GM23338 (cell line): ENCODE results near the gene PSIP1. TPM values are rescaled to one million over a fixed set of nuclear protein-coding genes. Genes with fewer than 3 reads are reported as not detected.
A peak's percentile ranks its signal among the peaks of the same experiment; 100 is the strongest.

Experiments used
- ATAC-seq: fragments of 200-7000 bp; cut with Tn5 transposase; 3 replicates; pipeline ENCODE4 v1.9.1; 2020
- DNase-seq: peaks from one replicate; pipeline ENCODE4 v3.0.0-alpha.2; 2015; ENCODE audit warnings: low spot score
- H2AFZ ChIP-seq: fragments of 200-600 bp; sonication (generic); 2 replicates; pipeline ENCODE4 v1.8.0; 2016; ENCODE audit warnings: antibody characterized with exemption, mild to moderate bottlenecking, moderate library complexity
- H3F3A ChIP-seq: fragments of 200-600 bp; sonication (generic); replicated peaks from 2 replicates; pipeline ENCODE4 v1.8.0; 2017; ENCODE audit warnings: antibody characterized with exemption, mixed run types, low read depth
- H3K27ac ChIP-seq: fragments of 200-600 bp; sonication (generic); 2 replicates; pipeline ENCODE4 v1.6.1; 2016; ENCODE audit warnings: low read depth
- H3K27me3 ChIP-seq: fragments of 200-600 bp; sonication (generic); 2 replicates; pipeline ENCODE4 v1.8.0; 2016; ENCODE audit warnings: mild to moderate bottlenecking, mixed run types, moderate library complexity; ENCODE audit not compliant: insufficient read depth
- H3K36me3 ChIP-seq: fragments of 200-600 bp; sonication (generic); 2 replicates; pipeline ENCODE4 v1.8.0; 2016; ENCODE audit warnings: mild to moderate bottlenecking; ENCODE audit not compliant: insufficient read depth
- H3K4me1 ChIP-seq: fragments of 200-600 bp; sonication (generic); 2 replicates; pipeline ENCODE4 v1.8.0; 2016; ENCODE audit warnings: mild to moderate bottlenecking, moderate library complexity; ENCODE audit not compliant: insufficient read depth
- H3K4me2 ChIP-seq: fragments of 200-600 bp; sonication (generic); 2 replicates; pipeline ENCODE4 v1.7.1; 2017; ENCODE audit warnings: mixed run types
- H3K4me3 ChIP-seq: fragments of 200-600 bp; sonication (generic); 2 replicates; pipeline ENCODE4 v1.6.1; 2016; ENCODE audit warnings: mixed run types
- H3K79me2 ChIP-seq: fragments of 200-600 bp; sonication (generic); replicated peaks from 2 replicates; pipeline ENCODE4 v1.8.0; 2017; ENCODE audit warnings: mild to moderate bottlenecking; ENCODE audit not compliant: insufficient read depth
- H3K9me2 ChIP-seq: fragments of 200-600 bp; sonication (generic); 2 replicates; pipeline ENCODE4 v1.8.0; 2017; ENCODE audit not compliant: insufficient read depth
- H4K20me1 ChIP-seq: fragments of 200-600 bp; sonication (generic); replicated peaks from 2 replicates; pipeline ENCODE4 v1.8.0; 2017; ENCODE audit warnings: mild to moderate bottlenecking; ENCODE audit not compliant: insufficient read depth
- H3K27ac Mint-ChIP-seq: 2 replicates; pipeline ENCODE4 v1.8.0; 2020; ENCODE audit warnings: inconsistent platforms, mild to moderate bottlenecking, moderate library complexity, mixed read lengths
- H3K27me3 Mint-ChIP-seq: 3 replicates; pipeline ENCODE4 v1.8.0; 2022; ENCODE audit warnings: low read depth, mild to moderate bottlenecking, moderate library complexity, mixed read lengths, inconsistent platforms; ENCODE audit not compliant: insufficient read depth, poor library complexity
- H3K36me3 Mint-ChIP-seq: 3 replicates; pipeline ENCODE4 v1.8.0; 2021; ENCODE audit warnings: low read depth, mild to moderate bottlenecking, inconsistent platforms, moderate library complexity, mixed read lengths
- H3K4me1 Mint-ChIP-seq: 3 replicates; pipeline ENCODE4 v1.8.0; 2020; ENCODE audit warnings: mild to moderate bottlenecking, inconsistent platforms, mixed read lengths
- H3K4me3 Mint-ChIP-seq: 3 replicates; pipeline ENCODE4 v1.8.0; 2021; ENCODE audit warnings: moderate library complexity, mild to moderate bottlenecking, inconsistent platforms, mixed read lengths
- H3K9me3 Mint-ChIP-seq: 3 replicates; pipeline ENCODE4 v1.8.0; 2020; ENCODE audit warnings: moderate library complexity, mild to moderate bottlenecking, inconsistent platforms, mixed read lengths
- CREB1 ChIP-seq: fragments of 250-450 bp; sonication (Bioruptor Pico); IDR thresholded peaks from 2 replicates; pipeline ENCODE4 v1.5.0; 2020; ENCODE audit warnings: low read depth, mild to moderate bottlenecking, moderate library complexity
- CTCF ChIP-seq, 2 experiments: fragments of 200-600 bp in 1 of 2; sonication (generic) in 1 of 2; conservative IDR thresholded peaks; 2 replicates each; pipeline versions ENCODE4 v1.5.1 to v1.6.1; 2016 to 2017; ENCODE audit warnings: antibody characterized with exemption in 2 of 2, low read depth in 2 of 2, mild to moderate bottlenecking in 2 of 2, moderate library complexity in 1 of 2
- ETS1 ChIP-seq: IDR thresholded peaks from 2 replicates; pipeline ENCODE4 v1.6.1; 2016; ENCODE audit warnings: antibody characterized with exemption
- EZH2 ChIP-seq: fragments of 200-600 bp; sonication (generic); IDR thresholded peaks from one replicate; pipeline ENCODE4 v1.8.0; 2017; ENCODE audit warnings: antibody characterized with exemption, mild to moderate bottlenecking, low read depth; ENCODE audit not compliant: unreplicated experiment
- EZH2phosphoT487 ChIP-seq: fragments of 200-600 bp; sonication (generic); IDR thresholded peaks from one replicate; pipeline ENCODE4 v1.8.1; 2018; ENCODE audit warnings: antibody characterized with exemption; ENCODE audit not compliant: unreplicated experiment
- POLR2AphosphoS5 ChIP-seq: IDR thresholded peaks from 2 replicates; pipeline ENCODE4 v1.6.1; 2016; ENCODE audit warnings: antibody characterized with exemption, low read depth
- REST ChIP-seq: IDR thresholded peaks from one replicate; pipeline ENCODE4 v1.6.1; 2018; ENCODE audit warnings: antibody characterized with exemption; ENCODE audit not compliant: unreplicated experiment
- polyA plus RNA-seq: library from polyadenylated mRNA; unstranded; fragments of >200 nt; fragmentation: Nextera tagmentation; extraction: Ambion mirVana; gene quantifications from 2 replicates; pipeline ENCODE4 v1.2.1, GENCODE V29; 2016
- total RNA-seq: library from RNA; depleted of rRNA; stranded (reverse); fragments of >200 nt; shearing (Covaris generic); gene quantifications from 2 replicates; pipeline ENCODE4 v1.2.3, GENCODE V29; 2014

Gene PSIP1
- total and polyA plus RNA-seq, 2 experiments from 2014 or later: 332 to 989 TPM

GRCh38 chr9:15492485-15493150 is 18.2 kb downstream of the PSIP1 start:
- peaks cover 97% of the 10 kb centered on the region for H3K36me3 Mint-ChIP-seq
- no peak overlapping the region for H3K4me3 ChIP-seq

GRCh38 chr9:15491950-15492349 is 18.8 kb downstream of the PSIP1 start:
- Mint-ChIP-seq H3K36me3 (peaks cover 97% of the 10 kb centered on the region), H3K9me3 (peaks cover 30% of the 10 kb centered on the region), H3K27me3 (peaks cover 11% of the 10 kb centered on the region), H3K4me3 (no peak overlapping the region), H3K4me1 (peaks cover 15% of the 10 kb centered on the region; the same call in 2 of the 3 replicates), H3K27ac (no peak overlapping the region; the same call in 1 of the 2 replicates)
- Histone ChIP-seq H3K9me2 (no peaks in the 10 kb centered on the region), H3K27me3 (no peaks in the 10 kb centered on the region), H3K4me3 (no peak overlapping the region), H3K79me2 (peaks cover 100% of the 10 kb centered on the region), H3K36me3 (peaks cover 40% of the 10 kb centered on the region), H4K20me1 (peaks cover 32% of the 10 kb centered on the region), H2AFZ (no peak overlapping the region), H3K27ac (no peak overlapping the region), H3F3A (no peaks in the 10 kb centered on the region; the same call in 1 of the 2 replicates), H3K4me1 (no peaks in the 10 kb centered on the region), H3K4me2 (no peak overlapping the region)
- DNase-seq (no peak), ATAC-seq (no peak)
- TF ChIP-seq EZH2phosphoT487: no peak

More at GRCh38 chr9:15492485-15493150, 18.2 kb downstream of the PSIP1 start:
- Histone ChIP-seq H3K9me2 (no peaks in the 10 kb centered on the region), H3K4me1 (no peaks in the 10 kb centered on the region), H3K4me2 (no peak overlapping the region), H3K36me3 (peaks cover 36% of the 10 kb centered on the region), H4K20me1 (peaks cover 37% of the 10 kb centered on the region), H3K79me2 (peaks cover 100% of the 10 kb centered on the region), H3K27ac (no peak overlapping the region), H3F3A (no peaks in the 10 kb centered on the region; the same call in 1 of the 2 replicates), H3K27me3 (no peaks in the 10 kb centered on the region), H2AFZ (no peak overlapping the region)
- ATAC-seq: peak; percentile 75
- Mint-ChIP-seq H3K4me1 (peaks cover 15% of the 10 kb centered on the region; the same call in 2 of the 3 replicates), H3K9me3 (peaks cover 30% of the 10 kb centered on the region), H3K4me3 (no peak overlapping the region), H3K27ac (peak overlapping the region; percentile 78; the same call in 1 of the 2 replicates), H3K27me3 (peaks cover 11% of the 10 kb centered on the region)
- DNase-seq: peak; percentile 56
- no peak for TF ChIP-seq EZH2
- peak; percentile 9; the same call in 1 of the 2 replicates for TF ChIP-seq POLR2AphosphoS5

- Mint-ChIP-seq H3K27ac (peak overlapping the region; percentile 51; the same call in 1 of the 2 replicates), H3K36me3 (peaks cover 88% of the 10 kb centered on the region), H3K4me1 (peaks cover 11% of the 10 kb centered on the region; the same call in 2 of the 3 replicates), H3K27me3 (peaks cover 2% of the 10 kb centered on the region), H3K9me3 (no peaks in the 10 kb centered on the region), H3K4me3 (no peak overlapping the region)
- peaks cover 32% of the 10 kb centered on the region for H4K20me1 ChIP-seq
- no peak overlapping the region for H3K4me2 ChIP-seq
- 0 out of 2 replicates have a peak, but pooled peaks cover 8% of the 10 kb centered on the region for H3K4me1 ChIP-seq
- ATAC-seq (peak; percentile 29; the same call in 2 of the 3 replicates), DNase-seq (peak; percentile 62)
- H3K9me2 ChIP-seq: no peaks in the 10 kb centered on the region
- peaks cover 52% of the 10 kb centered on the region for H3K36me3 ChIP-seq
- H3K4me3 ChIP-seq: no peak overlapping the region
- H3F3A ChIP-seq: peaks cover 12% of the 10 kb centered on the region; the same call in 1 of the 2 replicates
- H2AFZ ChIP-seq: no peak overlapping the region
- TF ChIP-seq ETS1 (no peak), CREB1 (CRISPR knock-in tag) (no peak), EZH2phosphoT487 (no peak), REST (no peak), CTCF (conservative IDR thresholded peaks at IDR 0.05; ENCODE audit: low read depth in 2 of 2) (peak in 1 of 2 experiments; percentile 66; a peak in 2 of 4 replicates)
- H3K79me2 ChIP-seq: peaks cover 98% of the 10 kb centered on the region
- no peaks in the 10 kb centered on the region for H3K27me3 ChIP-seq
- H3K27ac ChIP-seq: no peak overlapping the region
Measured at GRCh38 chr9:15485836-15486666, 24.7 kb downstream of the PSIP1 start.
